Stimulated activated CD8-positive, alpha-beta memory T cell treated with anti-CD3 and anti-CD28 coated beads, Interleukin-4, amount 100 ng/mL, for 4 hours (primary cell): Measurements from ENCODE around the gene SLC45A2.
"Not testable (repeated sequence)": the region's sequence is repeated elsewhere in the genome, so short reads cannot be mapped to it uniquely, and the experiment has no call there.

Experiments used
- DNase-seq, 2 donors: peaks; one replicate each; pipeline ENCODE4 v3.0.0-alpha.2; 2020; ENCODE audit warnings: low read depth in 2 of 2, low spot score in 1 of 2

SLC45A2 gene

GRCh38 chr5:33984671-33985124 lies at the start of gene SLC45A2:
SLC45A2 (minus strand) TSS chr5:33984693; CDS start chr5:33984583, 110 bp downstream.
- DNase-seq: no peak

GRCh38 chr5:34031966-34032365 lies 47.5 kb upstream of the SLC45A2 start:
- no peak for DNase-seq

- no peak for DNase-seq
Observed at GRCh38 chr5:34031117-34031516, 46.6 kb upstream of the SLC45A2 start.

GRCh38 chr5:34030585-34030984 lies 46.1 kb upstream of the SLC45A2 start:
- DNase-seq: not testable (repeated sequence)

GRCh38 chr5:34030048-34030447 lies 45.6 kb upstream of the SLC45A2 start:
- no peak for DNase-seq

- no peak for DNase-seq
Observed at GRCh38 chr5:34028349-34028748, 43.9 kb upstream of the SLC45A2 start.

GRCh38 chr5:34026089-34026761 lies 41.7 kb upstream of the SLC45A2 start:
- no peak for DNase-seq

GRCh38 chr5:34022121-34022705 lies 37.7 kb upstream of the SLC45A2 start:
- no peak for DNase-seq

GRCh38 chr5:34021334-34021733 lies 36.8 kb upstream of the SLC45A2 start:
- no peak for DNase-seq

GRCh38 chr5:34020726-34021125 lies 36.2 kb upstream of the SLC45A2 start:
- DNase-seq: no peak

GRCh38 chr5:34017254-34017653 lies 32.8 kb upstream of the SLC45A2 start:
- no peak for DNase-seq

- DNase-seq: no peak
Observed at GRCh38 chr5:34016750-34017149, 32.3 kb upstream of the SLC45A2 start.

GRCh38 chr5:34016222-34016621 lies 31.7 kb upstream of the SLC45A2 start:
- no peak for DNase-seq

GRCh38 chr5:34015120-34015822 lies 30.8 kb upstream of the SLC45A2 start:
- DNase-seq: no peak

GRCh38 chr5:34014626-34015025 lies 30.1 kb upstream of the SLC45A2 start:
- DNase-seq: no peak

GRCh38 chr5:34013547-34013946 lies 29.1 kb upstream of the SLC45A2 start:
- no peak for DNase-seq

- no peak for DNase-seq
Observed at GRCh38 chr5:34012791-34013190, 28.3 kb upstream of the SLC45A2 start.

- no peak for DNase-seq
Observed at GRCh38 chr5:34011536-34011935, 27.0 kb upstream of the SLC45A2 start.

GRCh38 chr5:34010146-34010545 lies 25.7 kb upstream of the SLC45A2 start:
- not testable (repeated sequence) for DNase-seq

- DNase-seq: no peak
Observed at GRCh38 chr5:34009610-34010009, 25.1 kb upstream of the SLC45A2 start.

- no peak for DNase-seq
Observed at GRCh38 chr5:34008802-34009201, 24.3 kb upstream of the SLC45A2 start.
